CD14-positive monocyte (primary cell): ENCODE results near the gene PPRC1. TPM values are rescaled to one million over a fixed set of nuclear protein-coding genes. Genes with fewer than 3 reads are reported as not detected.

Experiments
- DNase-seq, 3 donors: peaks; one replicate each; pipeline ENCODE4 v3.0.0-alpha.2; 2011 to 2022
- H2AFZ ChIP-seq: 2 replicates; pipeline ENCODE4 v1.6.0; 2012; ENCODE audit warnings: mild to moderate bottlenecking, low read depth, low read length, inconsistent platforms; ENCODE audit not compliant: insufficient read depth, poor library complexity, severe bottlenecking
- H3K27ac ChIP-seq, 2 donors: 1 replicate in 1 of 2; 2 replicates in 1 of 2; pipeline ENCODE4 v1.5.1; 2012 to 2013; ENCODE audit warnings: low read length in 2 of 2, control low read depth in 1 of 2, inconsistent platforms in 1 of 2, low read depth in 1 of 2, mild to moderate bottlenecking in 1 of 2
- H3K27me3 ChIP-seq, 2 donors: one replicate each; pipeline versions ENCODE4 v1.6.0 to v1.6.1; 2011 to 2013; ENCODE audit warnings: low read length in 2 of 2; ENCODE audit not compliant: control insufficient read depth in 2 of 2, insufficient read depth in 2 of 2
- H3K36me3 ChIP-seq, 2 donors: replicated peaks in 1 of 2; 1 replicate in 1 of 2; 2 replicates in 1 of 2; pipeline versions ENCODE4 v1.5.1 to v1.6.1; 2012 to 2013; ENCODE audit warnings: low read length in 2 of 2, control low read depth in 1 of 2, inconsistent platforms in 1 of 2, mild to moderate bottlenecking in 1 of 2; ENCODE audit not compliant: insufficient read depth in 2 of 2, control insufficient read depth in 1 of 2
- H3K4me1 ChIP-seq, 2 donors: 1 replicate in 1 of 2; 2 replicates in 1 of 2; pipeline versions ENCODE4 v1.5.1 to v1.6.1; 2012 to 2013; ENCODE audit warnings: low read length in 2 of 2, control low read depth in 1 of 2, inconsistent platforms in 1 of 2, mild to moderate bottlenecking in 1 of 2, moderate library complexity in 1 of 2; ENCODE audit not compliant: insufficient read depth in 2 of 2, control insufficient read depth in 1 of 2
- H3K4me2 ChIP-seq: replicated peaks from 2 replicates; pipeline ENCODE3; 2012; ENCODE audit warnings: low read length, moderate library complexity, mild to moderate bottlenecking; ENCODE audit not compliant: poor library complexity, severe bottlenecking; ENCODE audit errors: extremely low read depth
- H3K4me3 ChIP-seq, 3 experiments: fragments of 200-600 bp in 1 of 3; sonication (generic) in 1 of 3; replicated peaks in 1 of 3; 1 replicate in 2 of 3; 2 replicates in 1 of 3; pipeline ENCODE4 v1.5.1; 2011 to 2013; ENCODE audit warnings: low read length in 3 of 3, mild to moderate bottlenecking in 3 of 3, control low read depth in 2 of 3, low read depth in 2 of 3, inconsistent platforms in 1 of 3, moderate library complexity in 1 of 3
- H3K79me2 ChIP-seq: 2 replicates; pipeline ENCODE4 v1.6.0; 2012; ENCODE audit warnings: mild to moderate bottlenecking, control low read depth, inconsistent platforms, low read length, moderate library complexity; ENCODE audit not compliant: insufficient read depth
- H3K9ac ChIP-seq: 2 replicates; pipeline ENCODE4 v1.6.0; 2017; ENCODE audit warnings: low read length, mild to moderate bottlenecking; ENCODE audit not compliant: insufficient read depth, poor library complexity, severe bottlenecking
- H3K9me3 ChIP-seq, 2 donors: replicated peaks in 1 of 2; 1 replicate in 1 of 2; 2 replicates in 1 of 2; pipeline versions ENCODE4 v1.5.1 to v1.6.1; 2012 to 2013; ENCODE audit warnings: low read length in 2 of 2, control low read depth in 1 of 2; ENCODE audit not compliant: control insufficient read depth in 1 of 2, insufficient read depth in 1 of 2
- H4K20me1 ChIP-seq: 2 replicates; pipeline ENCODE4 v1.6.0; 2012; ENCODE audit warnings: mild to moderate bottlenecking, low read length, control low read depth, moderate library complexity; ENCODE audit not compliant: insufficient read depth
- H3K27ac Mint-ChIP-seq, 7 donors: one replicate each; pipeline ENCODE4 v1.8.0; 2020; ENCODE audit warnings: mild to moderate bottlenecking in 7 of 7, mixed read lengths in 7 of 7, moderate library complexity in 6 of 7, inconsistent platforms in 2 of 7
- H3K27me3 Mint-ChIP-seq, 3 donors: one replicate each; pipeline ENCODE4 v1.8.0; 2021 to 2022; ENCODE audit warnings: low read depth in 3 of 3, mild to moderate bottlenecking in 3 of 3, mixed read lengths in 3 of 3, moderate library complexity in 3 of 3, inconsistent platforms in 1 of 3
- H3K36me3 Mint-ChIP-seq, 2 donors: one replicate each; pipeline ENCODE4 v1.8.0; 2020; ENCODE audit warnings: mixed read lengths in 2 of 2, inconsistent platforms in 1 of 2, mild to moderate bottlenecking in 1 of 2
- H3K4me1 Mint-ChIP-seq: one replicate; pipeline ENCODE4 v1.8.0; 2020; ENCODE audit warnings: mild to moderate bottlenecking, mixed read lengths
- H3K4me3 Mint-ChIP-seq, 2 donors: one replicate each; pipeline ENCODE4 v1.8.0; 2020; ENCODE audit warnings: mild to moderate bottlenecking in 2 of 2, mixed read lengths in 2 of 2, moderate library complexity in 1 of 2
- H3K9me3 Mint-ChIP-seq, 7 donors: one replicate each; pipeline ENCODE4 v1.8.0; 2020 to 2022; ENCODE audit warnings: mixed read lengths in 7 of 7, mild to moderate bottlenecking in 6 of 7, moderate library complexity in 6 of 7, inconsistent platforms in 2 of 7
- CTCF ChIP-seq: fragments of 200-600 bp; IDR thresholded peaks from one replicate; pipeline ENCODE4 v1.8.0; 2022; ENCODE audit warnings: antibody characterized with exemption, mild to moderate bottlenecking
- WGBS: methylation state at CpG from one replicate; pipeline ENCODE4 v1.1.5; 2013; ENCODE audit warnings: missing lambda C conversion rate; ENCODE audit not compliant: insufficient coverage; 5-methylcytosine and 5-hydroxymethylcytosine counted together
- intact Hi-C, 2 donors: fragments of 100-400 bp; cut with micrococcal nuclease; formaldehyde crosslinking; loops; one replicate each; pipeline versions ENCODE4 v1.15.0 to v1.15.1; 2023
- polyA minus RNA-seq: library from RNA; depleted of rRNA, polyadenylated mRNA; stranded (reverse); fragments of >200 nt; gene quantifications from 2 replicates; pipeline ENCODE4 v1.2.3, GENCODE V29; 2012
- polyA plus RNA-seq, 3 donors: library from polyadenylated mRNA; depleted of rRNA in 1 of 3; unstranded in 2 of 3; stranded (reverse) in 1 of 3; fragments of 300-500 nt in 2 of 3; fragments of >200 nt in 1 of 3; fragmentation: Illumina TruSeq in 2 of 3; gene quantifications; 1 replicate in 2 of 3; 2 replicates in 1 of 3; pipeline ENCODE4 v1.2.3, GENCODE V29; 2012 to 2021
- total RNA-seq, 12 experiments: library from RNA in 1 of 12; stranded (reverse) in 1 of 12; fragments of 120-200 nt in 1 of 12; gene quantifications; one replicate each; pipeline ENCODE4 v1.2.4 and lab custom pipeline; 2013 to 2026; ENCODE audit warnings: mixed read lengths in 6 of 12, inconsistent platforms in 1 of 12

Gene PPRC1
- total RNA-seq (2013): 4.9 TPM
- polyA plus RNA-seq (10 to 100 TPM in 1 of 3 donors, 1 to 10 TPM in 2; 1.1 to 15.6 (median 2.5) TPM), polyA minus RNA-seq (13.7 and 14.1 TPM in 2 replicates), total RNA-seq (lab: John Stamatoyannopoulos, UW) (21.1 to 52.4 (median 32.7) reads per million in 11 experiments)

- Histone ChIP-seq H3K27me3 (no peaks in the 10 kb centered on the region), H3K9me3 (no peaks in the 10 kb centered on the region), H3K4me3 (peak within 1 kb of the TSS; percentile 79 to 98 (median 84)), H3K27ac (peak within 1 kb of the TSS; percentile 90 to 93), H3K9ac (peak within 1 kb of the TSS; percentile 93), H4K20me1 (peaks cover 40% of the 10 kb centered on the region), H3K36me3 (peaks cover 5% of the 10 kb centered on the region in 2 donors), H3K4me2 (peak within 1 kb of the TSS; percentile 97), H3K79me2 (peaks cover 49% of the 10 kb centered on the region), H3K4me1 (peaks cover 16 to 25% of the 10 kb centered on the region in 2 donors), H2AFZ (peak within 1 kb of the TSS; percentile 89)
- no peaks in the 10 kb centered on the region for H3K9me3 Mint-ChIP-seq
- intact Hi-C loops: loop anchor here (2.0 to 10.0 kb wide), 4 partner anchors 14 to 372 kb away; partner anchors contain the start of genes ACTR1A (in 2 of the 2), SUFU (in 2 of the 2), ARMH3 (in 1 of the 2) and NOLC1 (in 1 of the 2)
- H3K4me3 Mint-ChIP-seq: peak within 1 kb of the TSS; percentile 95
- peak; percentile 96 to 98 (median 97) for DNase-seq
- peak; percentile 99 for TF ChIP-seq CTCF
- H3K27ac Mint-ChIP-seq: peak within 1 kb of the TSS; percentile 93 to 97 (median 95)
- peaks cover 24% of the 10 kb centered on the region for H3K4me1 Mint-ChIP-seq
- under 1% methylated on average over 61 of the region's 64 CpGs for WGBS
- H3K36me3 Mint-ChIP-seq: peaks cover 4 to 9% of the 10 kb centered on the region in 2 donors
- H3K27me3 Mint-ChIP-seq: peaks cover 0 to 2% (median 0%) of the 10 kb centered on the region in 3 donors
These were observed at the start of gene PPRC1 for GRCh38 chr10:102132563-102133372. TSS of gene PPRC1 (plus strand) at chr10:102133040. CDS start at chr10:102133069, 29 bp downstream.

GRCh38 chr10:102083541-102083940, 49.3 kb upstream of the PPRC1 start:
- Mint-ChIP-seq H3K4me3 (no peak overlapping the region), H3K27me3 (no peaks in the 10 kb centered on the region), H3K9me3 (peaks cover 0 to 1% (median 0%) of the 10 kb centered on the region in 7 donors), H3K4me1 (peaks cover 8% of the 10 kb centered on the region), H3K36me3 (no peaks in the 10 kb centered on the region), H3K27ac (no peak overlapping the region)
- Histone ChIP-seq H3K9me3 (no peaks in the 10 kb centered on the region), H3K4me2 (no peak overlapping the region), H3K36me3 (no peaks in the 10 kb centered on the region), H2AFZ (no peak overlapping the region), H3K4me1 (peaks cover 6 to 16% of the 10 kb centered on the region in 2 donors), H3K9ac (no peak overlapping the region), H3K4me3 (no peak overlapping the region), H3K27me3 (no peaks in the 10 kb centered on the region), H4K20me1 (no peaks in the 10 kb centered on the region), H3K79me2 (no peaks in the 10 kb centered on the region), H3K27ac (no peak overlapping the region)
- WGBS: no CpG with 5 or more reads among the region's 3 CpGs
- intact Hi-C loops: no loop called here
- no peak for TF ChIP-seq CTCF
- no peak for DNase-seq
